Measurements from ENCODE around the gene GFOD1. TPM values are rescaled to one million over a fixed set of nuclear protein-coding genes. Genes with fewer than 3 reads are reported as not detected.

Gene GFOD1
- total and polyA plus RNA-seq, 10 donors: 3.4 to 54.0 (median 32.5) TPM

DNA sequence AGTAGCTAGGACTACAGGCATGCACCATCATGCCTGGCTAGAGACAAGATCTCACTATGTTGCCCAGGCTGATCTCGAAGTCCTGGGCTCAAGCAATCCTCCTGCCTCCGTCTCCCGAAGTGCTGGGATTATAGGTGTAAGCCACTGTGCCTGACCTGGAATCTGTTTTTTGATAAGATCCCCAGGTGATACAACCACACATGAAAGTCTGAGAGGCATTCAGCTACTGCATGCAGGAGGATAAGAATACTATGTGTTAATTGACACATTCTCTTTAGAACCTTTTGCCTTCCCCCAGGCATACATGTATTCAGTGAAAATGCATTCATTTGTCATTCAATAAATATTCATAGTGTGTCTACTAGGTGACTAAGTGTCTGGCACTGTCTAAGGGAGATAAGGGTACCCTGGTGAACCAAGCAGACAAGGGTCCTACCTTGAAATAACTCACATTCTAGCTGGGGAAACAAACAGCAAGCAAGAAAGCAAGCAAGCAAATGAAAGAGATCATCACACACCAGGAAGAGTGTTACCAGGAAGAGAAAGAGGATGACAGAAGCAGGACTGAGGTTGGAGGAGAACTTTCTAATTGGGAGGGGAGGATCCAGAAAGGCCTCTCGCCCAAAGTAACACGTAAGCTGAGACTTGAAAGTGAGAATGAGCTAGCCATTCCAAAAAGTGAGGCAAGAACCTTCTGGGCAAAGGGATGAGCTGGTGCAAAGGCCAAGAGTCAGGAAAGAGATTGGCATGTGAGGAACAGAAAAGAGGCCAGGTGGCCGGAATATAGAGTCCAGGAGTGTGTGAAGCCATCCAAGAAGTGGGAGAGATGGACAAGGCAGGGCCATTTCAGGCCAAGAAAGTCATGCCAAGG is 6.5 kb downstream of the GFOD1 start:
- Histone ChIP-seq H3K36me3 (peaks cover 0 to 41% (median 0%) of the 10 kb centered on the region in 6 donors), H3K27ac (peak overlapping the region in 3 of 8 donors; percentile 16 to 49 (median 48)), H3K4me1 (peaks cover 15 to 84% (median 59%) of the 10 kb centered on the region in 6 donors), H3K9me3 (no peaks in the 10 kb centered on the region), H3K4me3 (no peak overlapping the region), H3K27me3 (replicated peaks in 1 of 7) (no peaks in the 10 kb centered on the region)
- WGBS, 5 donors: 90 to 94% (median 94%) methylated on average over 6 of the region's 6 CpGs
- TF ChIP-seq POLR2A (IDR thresholded peaks at IDR 0.05): no peak
- intact Hi-C loops (cut with DNase I; ENCODE audit: low total_unique reads): loop anchor here (10.0 kb wide), 2 partner anchors 54 to 146 kb away; no protein-coding TSS in a partner anchor
- DNase-seq: no peak

DNA sequence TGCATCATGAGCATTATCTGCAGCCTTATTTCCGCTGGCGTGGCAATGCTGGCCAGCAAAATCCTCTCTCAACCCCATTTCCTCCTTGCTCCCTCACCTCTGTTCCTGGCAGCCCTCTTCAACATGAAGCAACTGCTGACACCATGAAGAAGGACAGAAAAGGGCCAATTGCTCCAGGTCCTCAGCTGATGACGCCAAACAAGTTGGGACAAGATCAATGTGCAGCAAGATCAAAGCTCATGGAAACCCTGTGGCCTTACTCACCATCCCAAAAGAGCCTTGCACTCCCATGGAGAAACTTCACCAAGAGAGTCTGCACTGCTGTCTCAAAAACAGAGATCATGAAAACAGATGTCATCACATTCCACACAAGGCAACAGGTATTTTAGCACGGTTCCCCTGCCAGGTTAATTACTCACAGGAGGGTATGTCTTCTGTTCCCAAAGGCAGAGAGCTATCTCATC is 7.4 kb downstream of the GFOD1 start:
- WGBS, 5 donors: 58 to 82% (median 70%) methylated on average over 4 of the region's 4 CpGs
- intact Hi-C loops (cut with DNase I; ENCODE audit: low total_unique reads): loop anchor here (10.0 kb wide), 2 partner anchors 55 to 145 kb away; no protein-coding TSS in a partner anchor
- H3K27ac ChIP-seq: peak overlapping the region in 3 of 8 donors; percentile 29 to 49 (median 48)

GRCh38 chr6:13479206-13479800 is 8.1 kb downstream of the GFOD1 start:
- Histone ChIP-seq H3K4me1 (peaks cover 6 to 77% (median 51%) of the 10 kb centered on the region in 6 donors), H3K27me3 (replicated peaks in 1 of 7) (no peaks in the 10 kb centered on the region), H3K27ac (peak overlapping the region in 5 of 8 donors; percentile 15 to 49 (median 32)), H3K36me3 (peaks cover 0 to 41% (median 0%) of the 10 kb centered on the region in 6 donors), H3K4me3 (no peak overlapping the region), H3K9me3 (no peaks in the 10 kb centered on the region)
- DNase-seq: no peak
- intact Hi-C loops (cut with DNase I; ENCODE audit: low total_unique reads): no loop called here
- TF ChIP-seq POLR2AphosphoS5 (IDR thresholded peaks at IDR 0.05): no peak
- WGBS, 5 donors: 66 to 85% (median 73%) methylated on average over 2 of the region's 2 CpGs

More for the DNA sequence above, 7.4 kb downstream of the GFOD1 start:
- no peak for DNase-seq
- Histone ChIP-seq H3K27me3 (replicated peaks in 1 of 7) (no peaks in the 10 kb centered on the region), H3K36me3 (peaks cover 0 to 41% (median 0%) of the 10 kb centered on the region in 6 donors), H3K4me3 (no peak overlapping the region), H3K4me1 (peaks cover 13 to 77% (median 52%) of the 10 kb centered on the region in 6 donors), H3K9me3 (no peaks in the 10 kb centered on the region)
- peak in 1 of 3 donors; percentile 36 for TF ChIP-seq POLR2AphosphoS5 (IDR thresholded peaks at IDR 0.05)
- TF ChIP-seq, protein P1, sequence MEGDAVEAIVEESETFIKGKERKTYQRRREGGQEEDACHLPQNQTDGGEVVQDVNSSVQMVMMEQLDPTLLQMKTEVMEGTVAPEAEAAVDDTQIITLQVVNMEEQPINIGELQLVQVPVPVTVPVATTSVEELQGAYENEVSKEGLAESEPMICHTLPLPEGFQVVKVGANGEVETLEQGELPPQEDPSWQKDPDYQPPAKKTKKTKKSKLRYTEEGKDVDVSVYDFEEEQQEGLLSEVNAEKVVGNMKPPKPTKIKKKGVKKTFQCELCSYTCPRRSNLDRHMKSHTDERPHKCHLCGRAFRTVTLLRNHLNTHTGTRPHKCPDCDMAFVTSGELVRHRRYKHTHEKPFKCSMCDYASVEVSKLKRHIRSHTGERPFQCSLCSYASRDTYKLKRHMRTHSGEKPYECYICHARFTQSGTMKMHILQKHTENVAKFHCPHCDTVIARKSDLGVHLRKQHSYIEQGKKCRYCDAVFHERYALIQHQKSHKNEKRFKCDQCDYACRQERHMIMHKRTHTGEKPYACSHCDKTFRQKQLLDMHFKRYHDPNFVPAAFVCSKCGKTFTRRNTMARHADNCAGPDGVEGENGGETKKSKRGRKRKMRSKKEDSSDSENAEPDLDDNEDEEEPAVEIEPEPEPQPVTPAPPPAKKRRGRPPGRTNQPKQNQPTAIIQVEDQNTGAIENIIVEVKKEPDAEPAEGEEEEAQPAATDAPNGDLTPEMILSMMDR (IDR thresholded peaks at IDR 0.05 in 8 of 11, conservative IDR thresholded peaks at IDR 0.05 in 3 of 11): no peak

DNA sequence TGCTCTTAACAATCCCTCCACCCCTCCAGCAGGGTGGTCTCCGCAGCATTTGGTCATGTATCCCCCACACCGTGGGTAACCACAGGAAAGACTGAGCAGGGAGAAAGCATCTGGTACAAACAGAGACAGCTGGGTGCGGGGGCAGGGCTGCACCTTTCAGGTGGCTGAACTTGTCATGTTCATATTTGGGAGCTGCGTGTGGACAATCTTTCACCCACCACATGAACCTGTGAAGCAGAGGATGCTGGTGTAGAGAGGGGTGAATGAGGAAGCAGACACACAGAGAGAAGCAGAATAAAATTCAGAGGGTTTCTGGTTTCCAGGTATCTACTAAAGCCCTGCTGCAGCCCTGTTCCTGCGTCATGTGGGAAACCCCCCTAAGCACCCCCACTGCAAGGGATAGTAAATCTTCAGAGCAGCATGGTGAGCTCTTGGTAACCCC is 8.9 kb downstream of the GFOD1 start:
- intact Hi-C loops (cut with DNase I; ENCODE audit: low total_unique reads): no loop called here

More for the DNA sequence above, 8.9 kb downstream of the GFOD1 start:
- no peak for DNase-seq
- no peaks in the 10 kb centered on the region for H3K9me3 ChIP-seq
- peaks cover 6 to 77% (median 52%) of the 10 kb centered on the region in 6 donors for H3K4me1 ChIP-seq
- TF ChIP-seq, protein P1 (IDR thresholded peaks at IDR 0.05 in 8 of 11, conservative IDR thresholded peaks at IDR 0.05 in 3 of 11): no peak
- TF ChIP-seq POLR2A (IDR thresholded peaks at IDR 0.05) (no peak), POLR2AphosphoS5 (IDR thresholded peaks at IDR 0.05) (no peak)
- 36 to 52% (median 49%) methylated on average over 5 of the region's 5 CpGs for WGBS, 5 donors
- H3K4me3 ChIP-seq: no peak overlapping the region
- no peaks in the 10 kb centered on the region for H3K27me3 ChIP-seq (replicated peaks in 1 of 7)
- peak overlapping the region in 4 of 8 donors; percentile 21 to 48 (median 30) for H3K27ac ChIP-seq
- peaks cover 0 to 41% (median 0%) of the 10 kb centered on the region in 6 donors for H3K36me3 ChIP-seq
